CD4-positive, alpha-beta T cell treated with Interleukin-1 beta for 1 hour (primary cell): Measurements from ENCODE around the gene RIBC1.
"Not testable (repeated sequence)": the region's sequence is repeated elsewhere in the genome, so short reads cannot be mapped to it uniquely, and the experiment has no call there.

Experiments used
- DNase-seq, 2 donors: peaks; one replicate each; pipeline ENCODE4 v3.0.0-alpha.2; 2020 to 2022

The RIBC1 gene

GRCh38 chrX:53437206-53437605 is 14.5 kb downstream of the RIBC1 start:
- no peak for DNase-seq

- no peak for DNase-seq
These were observed 15.6 kb downstream of the RIBC1 start for GRCh38 chrX:53438174-53438831.

GRCh38 chrX:53438832-53439230 is 16.2 kb downstream of the RIBC1 start:
- DNase-seq, result no peak

- no peak for DNase-seq
These were observed 17.4 kb downstream of the RIBC1 start for GRCh38 chrX:53440101-53440500.

GRCh38 chrX:53440621-53441517 is 18.2 kb downstream of the RIBC1 start:
- DNase-seq, result peak in 1 of 2 donors; percentile 59

- DNase-seq, result peak; percentile 80 to 86
These were observed 19.1 kb downstream of the RIBC1 start for GRCh38 chrX:53441531-53442321.

GRCh38 chrX:53442322-53442631 is 19.6 kb downstream of the RIBC1 start:
- DNase-seq, result peak in 1 of 2 donors; percentile 11

GRCh38 chrX:53445977-53446376 is 23.3 kb downstream of the RIBC1 start:
- DNase-seq, result peak; percentile 47 to 53

GRCh38 chrX:53447441-53447840 is 24.8 kb downstream of the RIBC1 start:
- DNase-seq, result no peak

GRCh38 chrX:53449632-53450031 is 27.0 kb downstream of the RIBC1 start:
- no peak for DNase-seq

- no peak for DNase-seq
These were observed 30.1 kb downstream of the RIBC1 start for GRCh38 chrX:53452812-53453211.

GRCh38 chrX:53456254-53456653 is 33.6 kb downstream of the RIBC1 start:
- no peak for DNase-seq

GRCh38 chrX:53458082-53458481 is 35.4 kb downstream of the RIBC1 start:
- DNase-seq, result no peak

- DNase-seq, result not testable (repeated sequence)
These were observed 46.0 kb downstream of the RIBC1 start for GRCh38 chrX:53468659-53469058.

GRCh38 chrX:53471346-53471745 is 48.7 kb downstream of the RIBC1 start:
- DNase-seq, result no peak

GRCh38 chrX:53474707-53475106 is 52.0 kb downstream of the RIBC1 start:
- peak in 1 of 2 donors; percentile 3 for DNase-seq

GRCh38 chrX:53476371-53476770 is 53.7 kb downstream of the RIBC1 start:
- no peak for DNase-seq

GRCh38 chrX:53479301-53479700 is 56.6 kb downstream of the RIBC1 start:
- DNase-seq, result no peak
